Muscle layer of duodenum (tissue), 2 donors: ENCODE measurements around the gene RBM19.

Experiments
- H3K27ac ChIP-seq: one replicate; pipeline ENCODE4 v1.7.0; 2013; ENCODE audit warnings: mild to moderate bottlenecking, low read length
- H3K27me3 ChIP-seq: one replicate; pipeline ENCODE4 v1.7.0; 2013; ENCODE audit warnings: low read depth, mild to moderate bottlenecking, control low read depth, low read length
- H3K36me3 ChIP-seq, 2 donors: one replicate each; pipeline ENCODE4 v1.7.0; 2013; ENCODE audit warnings: low read length in 2 of 2, control low read depth in 1 of 2, mild to moderate bottlenecking in 1 of 2; ENCODE audit not compliant: insufficient read depth in 2 of 2, control insufficient read depth in 1 of 2
- H3K4me1 ChIP-seq, 2 donors: one replicate each; pipeline ENCODE4 v1.7.0; 2013; ENCODE audit warnings: low read length in 2 of 2, mild to moderate bottlenecking in 2 of 2, control low read depth in 1 of 2, moderate library complexity in 1 of 2; ENCODE audit not compliant: insufficient read depth in 2 of 2, control insufficient read depth in 1 of 2
- H3K4me3 ChIP-seq, 2 donors: one replicate each; pipeline ENCODE4 v1.7.0; 2013; ENCODE audit warnings: low read length in 2 of 2, low read depth in 1 of 2, mild to moderate bottlenecking in 1 of 2
- H3K9me3 ChIP-seq, 2 donors: one replicate each; pipeline ENCODE4 v1.7.0; 2013; ENCODE audit warnings: low read length in 2 of 2, control low read depth in 1 of 2, mild to moderate bottlenecking in 1 of 2; ENCODE audit not compliant: control insufficient read depth in 1 of 2
- donor health status: healthy.

Gene RBM19

DNA sequence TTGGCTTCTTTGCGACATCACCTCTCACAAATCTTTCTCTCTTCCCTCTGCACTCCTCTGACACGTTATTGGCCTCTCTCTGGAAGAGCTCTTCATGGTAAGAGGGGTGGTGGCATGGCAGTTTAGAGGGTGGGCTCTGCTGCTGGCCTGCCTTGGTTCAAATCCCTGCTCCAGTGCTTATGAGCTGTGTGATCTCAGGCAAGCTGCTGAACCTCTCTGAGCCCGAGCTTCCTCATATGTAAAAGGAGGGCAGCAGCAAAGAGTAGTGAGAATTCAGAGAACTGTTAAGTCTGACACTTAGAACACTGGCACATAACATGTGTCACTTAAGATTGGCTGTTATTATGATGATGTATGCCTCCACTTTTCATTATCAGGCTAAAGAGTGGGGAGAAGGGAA is 118.3 kb downstream of the RBM19 start:
- no peaks in the 10 kb centered on the region for H3K9me3 ChIP-seq
- H3K4me1 ChIP-seq, result peaks cover 0 to 9% of the 10 kb centered on the region in 2 donors
- H3K4me3 ChIP-seq, result no peak overlapping the region
- peaks cover 5 to 16% of the 10 kb centered on the region in 2 donors for H3K36me3 ChIP-seq
- no peaks in the 10 kb centered on the region for H3K27me3 ChIP-seq
- H3K27ac ChIP-seq, result no peak overlapping the region

GRCh38 chr12:113846883-113847755 is 119.0 kb downstream of the RBM19 start:
- Histone ChIP-seq H3K9me3 (no peaks in the 10 kb centered on the region), H3K27me3 (no peaks in the 10 kb centered on the region), H3K36me3 (peaks cover 5 to 24% of the 10 kb centered on the region in 2 donors), H3K4me1 (peaks cover 0 to 9% of the 10 kb centered on the region in 2 donors), H3K4me3 (no peak overlapping the region), H3K27ac (no peak overlapping the region)

DNA sequence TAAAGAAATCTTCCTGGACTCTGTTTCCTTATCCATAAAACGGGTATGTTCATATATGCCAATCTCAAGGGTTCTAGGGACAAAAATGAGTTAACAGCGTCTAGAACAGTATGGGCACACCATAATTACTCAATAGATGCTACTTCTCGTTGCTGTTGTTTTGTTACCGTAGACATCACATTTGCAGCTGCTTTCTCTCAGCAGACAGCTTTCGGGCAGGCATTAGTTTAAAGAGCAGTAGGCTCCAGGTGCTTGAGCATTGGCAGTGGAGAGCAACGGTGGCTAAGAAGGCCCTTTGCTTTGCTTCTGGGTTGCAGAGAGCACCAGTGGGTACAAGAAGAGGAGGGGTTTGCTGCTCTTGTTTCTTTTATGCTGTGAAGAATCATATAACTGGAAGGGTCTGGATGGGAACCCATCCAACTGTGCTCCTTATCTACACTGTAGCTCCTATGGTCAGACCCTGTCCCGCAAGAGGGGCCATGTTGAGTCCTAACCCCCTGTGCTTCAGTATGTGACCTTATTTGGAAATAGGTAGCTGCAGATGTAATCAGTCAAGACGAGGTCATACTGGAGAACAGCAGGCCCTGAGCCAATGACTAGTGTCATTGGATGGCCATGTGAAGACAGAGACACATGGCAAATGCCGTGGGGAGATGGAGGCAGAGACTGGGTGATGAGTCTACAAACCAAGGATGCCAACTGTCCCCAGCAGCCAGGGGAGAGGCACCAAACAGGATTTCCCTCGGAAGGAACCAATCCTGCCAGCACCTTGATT is 120.0 kb downstream of the RBM19 start:
- Histone ChIP-seq H3K36me3 (peaks cover 5 to 26% of the 10 kb centered on the region in 2 donors), H3K4me1 (peaks cover 0 to 9% of the 10 kb centered on the region in 2 donors), H3K27ac (no peak overlapping the region), H3K9me3 (no peaks in the 10 kb centered on the region), H3K4me3 (no peak overlapping the region), H3K27me3 (no peaks in the 10 kb centered on the region)

DNA sequence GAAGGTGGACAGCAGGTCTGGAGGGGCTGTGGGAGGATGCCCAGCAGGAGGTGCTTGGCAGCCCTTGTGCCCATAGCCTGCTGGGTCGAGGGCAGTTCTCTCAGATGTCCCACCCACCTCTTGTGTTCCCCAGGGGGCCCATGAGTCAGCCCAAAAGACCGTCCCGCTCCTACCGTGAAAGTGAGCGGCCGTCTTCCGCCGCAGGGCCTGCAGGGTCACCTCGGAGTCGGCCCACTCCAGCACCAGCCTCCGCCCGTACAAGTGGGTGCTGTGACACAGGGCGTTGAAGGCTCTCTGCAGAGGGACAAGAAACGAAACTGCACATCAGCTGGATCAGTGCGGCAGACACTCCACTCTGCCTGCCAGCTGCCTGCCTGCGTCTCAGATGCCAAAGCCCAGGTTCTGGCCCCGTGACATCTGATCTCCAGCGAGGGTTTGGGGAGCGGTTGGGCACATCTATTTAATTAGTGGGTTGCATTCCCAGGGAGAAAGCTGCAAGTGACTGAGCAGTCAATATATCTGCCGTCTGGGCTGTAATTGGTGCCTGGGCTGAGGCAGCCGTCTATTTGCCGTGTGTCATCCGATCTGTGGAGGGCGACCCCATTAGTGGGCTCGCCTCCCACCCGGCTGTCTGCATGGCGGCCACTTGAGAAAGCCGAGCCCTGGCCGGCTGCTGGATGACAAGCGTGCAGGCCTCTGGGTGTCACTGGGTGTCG is 121.5 kb downstream of the RBM19 start:
- H3K4me1 ChIP-seq, result no peaks in the 10 kb centered on the region
- no peaks in the 10 kb centered on the region for H3K27me3 ChIP-seq
- peaks cover 5 to 26% of the 10 kb centered on the region in 2 donors for H3K36me3 ChIP-seq
- H3K4me3 ChIP-seq, result no peak overlapping the region
- H3K27ac ChIP-seq, result no peak overlapping the region
- no peaks in the 10 kb centered on the region for H3K9me3 ChIP-seq

- Histone ChIP-seq H3K4me3 (no peak overlapping the region), H3K9me3 (no peaks in the 10 kb centered on the region), H3K36me3 (peaks cover 5 to 26% of the 10 kb centered on the region in 2 donors), H3K27ac (no peak overlapping the region), H3K4me1 (no peaks in the 10 kb centered on the region), H3K27me3 (no peaks in the 10 kb centered on the region)
Observed at GRCh38 chr12:113842699-113843098, 123.4 kb downstream of the RBM19 start.

DNA sequence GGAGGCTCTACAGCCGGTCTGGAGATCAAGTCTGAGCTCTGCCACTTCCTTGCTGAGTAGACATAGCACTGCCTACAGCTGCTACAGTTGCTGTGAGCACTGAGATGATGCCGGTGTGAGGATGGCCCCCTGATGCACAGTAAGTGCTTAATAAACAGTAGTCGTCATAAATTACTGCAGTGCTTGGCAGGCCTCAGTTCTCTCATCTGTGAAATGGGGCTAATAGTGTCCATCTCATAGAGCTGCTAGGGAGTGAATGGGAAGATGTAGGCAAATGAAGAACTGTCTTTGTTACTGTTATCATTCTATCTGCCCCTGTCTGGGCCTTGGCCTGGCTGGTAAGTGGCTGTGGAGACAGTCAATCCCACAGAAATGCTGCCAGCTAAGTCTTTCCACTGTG is 124.3 kb downstream of the RBM19 start:
- Histone ChIP-seq H3K9me3 (no peaks in the 10 kb centered on the region), H3K27ac (no peak overlapping the region), H3K4me1 (no peaks in the 10 kb centered on the region), H3K36me3 (peaks cover 5 to 26% of the 10 kb centered on the region in 2 donors), H3K4me3 (no peak overlapping the region), H3K27me3 (no peaks in the 10 kb centered on the region)

- Histone ChIP-seq H3K4me1 (no peaks in the 10 kb centered on the region), H3K36me3 (peaks cover 5 to 26% of the 10 kb centered on the region in 2 donors)
Observed at GRCh38 chr12:113840401-113841042, 125.6 kb downstream of the RBM19 start.

DNA sequence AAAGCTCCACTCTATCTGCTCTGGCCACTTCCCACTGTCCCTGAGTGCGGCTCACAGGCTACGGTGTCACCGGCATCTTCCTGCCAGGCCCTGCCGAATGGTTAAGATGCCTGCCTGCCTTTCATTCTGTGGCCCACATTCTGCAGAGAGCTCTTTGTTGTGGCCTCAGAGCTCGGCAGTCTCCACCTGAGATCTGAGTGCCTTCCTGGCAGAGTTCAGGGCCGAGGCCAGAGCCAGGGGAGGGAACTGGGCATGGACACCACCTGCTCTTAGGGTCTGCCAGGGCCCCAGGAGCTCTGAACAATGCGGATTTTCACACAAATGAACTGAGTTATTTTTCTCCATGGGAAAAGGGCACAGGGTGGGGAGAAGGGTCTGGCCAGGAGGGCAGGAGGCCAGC is 127.2 kb downstream of the RBM19 start:
- Histone ChIP-seq H3K4me3 (no peak overlapping the region), H3K36me3 (peaks cover 4 to 19% of the 10 kb centered on the region in 2 donors), H3K27ac (no peak overlapping the region), H3K9me3 (no peaks in the 10 kb centered on the region), H3K4me1 (no peaks in the 10 kb centered on the region), H3K27me3 (no peaks in the 10 kb centered on the region)

More at GRCh38 chr12:113840401-113841042, 125.6 kb downstream of the RBM19 start:
- no peaks in the 10 kb centered on the region for H3K9me3 ChIP-seq
- no peak overlapping the region for H3K27ac ChIP-seq
- no peaks in the 10 kb centered on the region for H3K27me3 ChIP-seq
- H3K4me3 ChIP-seq, result no peak overlapping the region

- Histone ChIP-seq H3K27me3 (no peaks in the 10 kb centered on the region), H3K27ac (no peak overlapping the region), H3K36me3 (peaks cover 0 to 9% of the 10 kb centered on the region in 2 donors), H3K4me3 (no peak overlapping the region), H3K9me3 (no peaks in the 10 kb centered on the region), H3K4me1 (no peaks in the 10 kb centered on the region)
Observed at GRCh38 chr12:113837528-113838296, 128.4 kb downstream of the RBM19 start.

GRCh38 chr12:113837084-113837483 is 129.0 kb downstream of the RBM19 start:
- no peaks in the 10 kb centered on the region for H3K27me3 ChIP-seq
- H3K4me3 ChIP-seq, result no peak overlapping the region
- no peak overlapping the region for H3K27ac ChIP-seq
- H3K36me3 ChIP-seq, result peaks cover 0 to 2% of the 10 kb centered on the region in 2 donors
- H3K4me1 ChIP-seq, result no peaks in the 10 kb centered on the region
- H3K9me3 ChIP-seq, result no peaks in the 10 kb centered on the region
